ENCODE results near the gene MASP2. TPM values are rescaled to one million over a fixed set of nuclear protein-coding genes. Genes with fewer than 3 reads are reported as not detected.

Gene MASP2
- total and polyA plus RNA-seq, 9 of the 15 experiments (the other 6 are each of a cell fraction or from before 2014, with no cell fraction given), result 0.01 to 0.23 (median 0.06) TPM; not detected in 3

GRCh38 chr1:11037740-11038182 lies 9.3 kb downstream of the MASP2 start (continued):
- TF ChIP-seq HNRNPK (IDR thresholded peaks at IDR 0.05; ENCODE audit: low read depth, low read length, poor library complexity, severe bottlenecking) (no peak), U2AF2 (optimal IDR thresholded peaks at IDR 0.05; ENCODE audit: low read depth, low read length) (no peak), TFAP4 (CRISPR knock-in tag; IDR thresholded peaks at IDR 0.05; ENCODE audit: borderline replicate concordance) (0 out of 2 replicates have a peak, but pooled peaks have one; percentile 28), ZBTB8A (IDR thresholded peaks at IDR 0.05; ENCODE audit: partially characterized antibody) (no peak), ZZZ3 (IDR thresholded peaks at IDR 0.05) (no peak), JUND (IDR thresholded peaks at IDR 0.05; ENCODE audit: borderline replicate concordance, low read depth, low read length) (0 out of 2 replicates have a peak, but pooled peaks have one; percentile 34), JUND (tag; IDR thresholded peaks at IDR 0.05; ENCODE audit: borderline replicate concordance, low read depth, low read length) (no peak; the same call in 2 of the 3 replicates), TBL1XR1 (IDR thresholded peaks at IDR 0.05; ENCODE audit: low read length in 2 of 2) (no peak), CC2D1A (IDR thresholded peaks at IDR 0.05) (peak; percentile 88), ZNF384 (IDR thresholded peaks at IDR 0.05; ENCODE audit: low read depth, low read length) (0 out of 2 replicates have a peak, but pooled peaks have one; percentile 21), TFAM (CRISPR knock-in tag; conservative IDR thresholded peaks at IDR 0.05) (no peak), RCOR1 (IDR thresholded peaks at IDR 0.05; ENCODE audit: borderline replicate concordance in 1 of 2, low read depth in 2 of 2, low read length in 2 of 2) (peak in 1 of 2 experiments; percentile 72; a peak in 1 of 4 replicates), POLR2H (tag; IDR thresholded peaks at IDR 0.05; ENCODE audit: low read depth) (no peak), RAD51 (IDR thresholded peaks at IDR 0.05; ENCODE audit: borderline replicate concordance, low read depth) (no peak)
- TF ChIP-seq, protein P1, sequence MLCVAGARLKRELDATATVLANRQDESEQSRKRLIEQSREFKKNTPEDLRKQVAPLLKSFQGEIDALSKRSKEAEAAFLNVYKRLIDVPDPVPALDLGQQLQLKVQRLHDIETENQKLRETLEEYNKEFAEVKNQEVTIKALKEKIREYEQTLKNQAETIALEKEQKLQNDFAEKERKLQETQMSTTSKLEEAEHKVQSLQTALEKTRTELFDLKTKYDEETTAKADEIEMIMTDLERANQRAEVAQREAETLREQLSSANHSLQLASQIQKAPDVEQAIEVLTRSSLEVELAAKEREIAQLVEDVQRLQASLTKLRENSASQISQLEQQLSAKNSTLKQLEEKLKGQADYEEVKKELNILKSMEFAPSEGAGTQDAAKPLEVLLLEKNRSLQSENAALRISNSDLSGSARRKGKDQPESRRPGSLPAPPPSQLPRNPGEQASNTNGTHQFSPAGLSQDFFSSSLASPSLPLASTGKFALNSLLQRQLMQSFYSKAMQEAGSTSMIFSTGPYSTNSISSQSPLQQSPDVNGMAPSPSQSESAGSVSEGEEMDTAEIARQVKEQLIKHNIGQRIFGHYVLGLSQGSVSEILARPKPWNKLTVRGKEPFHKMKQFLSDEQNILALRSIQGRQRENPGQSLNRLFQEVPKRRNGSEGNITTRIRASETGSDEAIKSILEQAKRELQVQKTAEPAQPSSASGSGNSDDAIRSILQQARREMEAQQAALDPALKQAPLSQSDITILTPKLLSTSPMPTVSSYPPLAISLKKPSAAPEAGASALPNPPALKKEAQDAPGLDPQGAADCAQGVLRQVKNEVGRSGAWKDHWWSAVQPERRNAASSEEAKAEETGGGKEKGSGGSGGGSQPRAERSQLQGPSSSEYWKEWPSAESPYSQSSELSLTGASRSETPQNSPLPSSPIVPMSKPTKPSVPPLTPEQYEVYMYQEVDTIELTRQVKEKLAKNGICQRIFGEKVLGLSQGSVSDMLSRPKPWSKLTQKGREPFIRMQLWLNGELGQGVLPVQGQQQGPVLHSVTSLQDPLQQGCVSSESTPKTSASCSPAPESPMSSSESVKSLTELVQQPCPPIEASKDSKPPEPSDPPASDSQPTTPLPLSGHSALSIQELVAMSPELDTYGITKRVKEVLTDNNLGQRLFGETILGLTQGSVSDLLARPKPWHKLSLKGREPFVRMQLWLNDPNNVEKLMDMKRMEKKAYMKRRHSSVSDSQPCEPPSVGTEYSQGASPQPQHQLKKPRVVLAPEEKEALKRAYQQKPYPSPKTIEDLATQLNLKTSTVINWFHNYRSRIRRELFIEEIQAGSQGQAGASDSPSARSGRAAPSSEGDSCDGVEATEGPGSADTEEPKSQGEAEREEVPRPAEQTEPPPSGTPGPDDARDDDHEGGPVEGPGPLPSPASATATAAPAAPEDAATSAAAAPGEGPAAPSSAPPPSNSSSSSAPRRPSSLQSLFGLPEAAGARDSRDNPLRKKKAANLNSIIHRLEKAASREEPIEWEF (CRISPR knock-in tag; IDR thresholded peaks at IDR 0.05), result no peak
- TF ChIP-seq, protein P2, sequence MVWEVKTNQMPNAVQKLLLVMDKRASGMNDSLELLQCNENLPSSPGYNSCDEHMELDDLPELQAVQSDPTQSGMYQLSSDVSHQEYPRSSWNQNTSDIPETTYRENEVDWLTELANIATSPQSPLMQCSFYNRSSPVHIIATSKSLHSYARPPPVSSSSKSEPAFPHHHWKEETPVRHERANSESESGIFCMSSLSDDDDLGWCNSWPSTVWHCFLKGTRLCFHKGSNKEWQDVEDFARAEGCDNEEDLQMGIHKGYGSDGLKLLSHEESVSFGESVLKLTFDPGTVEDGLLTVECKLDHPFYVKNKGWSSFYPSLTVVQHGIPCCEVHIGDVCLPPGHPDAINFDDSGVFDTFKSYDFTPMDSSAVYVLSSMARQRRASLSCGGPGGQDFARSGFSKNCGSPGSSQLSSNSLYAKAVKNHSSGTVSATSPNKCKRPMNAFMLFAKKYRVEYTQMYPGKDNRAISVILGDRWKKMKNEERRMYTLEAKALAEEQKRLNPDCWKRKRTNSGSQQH (CRISPR knock-in tag; IDR thresholded peaks at IDR 0.05), result no peak
- TF ChIP-seq, protein P3, sequence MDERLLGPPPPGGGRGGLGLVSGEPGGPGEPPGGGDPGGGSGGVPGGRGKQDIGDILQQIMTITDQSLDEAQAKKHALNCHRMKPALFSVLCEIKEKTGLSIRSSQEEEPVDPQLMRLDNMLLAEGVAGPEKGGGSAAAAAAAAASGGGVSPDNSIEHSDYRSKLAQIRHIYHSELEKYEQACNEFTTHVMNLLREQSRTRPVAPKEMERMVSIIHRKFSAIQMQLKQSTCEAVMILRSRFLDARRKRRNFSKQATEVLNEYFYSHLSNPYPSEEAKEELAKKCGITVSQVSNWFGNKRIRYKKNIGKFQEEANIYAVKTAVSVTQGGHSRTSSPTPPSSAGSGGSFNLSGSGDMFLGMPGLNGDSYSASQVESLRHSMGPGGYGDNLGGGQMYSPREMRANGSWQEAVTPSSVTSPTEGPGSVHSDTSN (CRISPR knock-in tag; IDR thresholded peaks at IDR 0.05; ENCODE audit: low read depth), result no peak
- TF ChIP-seq, protein P3 (tag; conservative IDR thresholded peaks at IDR 0.05; ENCODE audit: low read depth), result no peak
